Naive thymus-derived CD4-positive, alpha-beta T cell (primary cell): Measurements from ENCODE around the gene TMA7. TPM values are rescaled to one million over a fixed set of nuclear protein-coding genes. Genes with fewer than 3 reads are reported as not detected.
A peak's percentile ranks its signal among the peaks of the same experiment; 100 is the strongest.

Experiments used
- ATAC-seq: fragments of 150-1000 bp; cut with Tn5 transposase; 2 replicates; pipeline ENCODE4 v1.10.0; 2021; ENCODE audit warnings: mild to moderate bottlenecking, moderate library complexity
- CTCF ChIA-PET: fragments of 350-600 bp; sonication (Branson Sonifier 250); formaldehyde crosslinking; loops from one replicate; lab custom pipeline; 2021; ENCODE audit warnings: antibody characterized with exemption; lab: Charles Lee
- POLR2A ChIA-PET: fragments of 350-600 bp; sonication (Branson Sonifier 250); formaldehyde crosslinking; loops from one replicate; lab custom pipeline; 2021; ENCODE audit warnings: antibody characterized with exemption, inconsistent platforms; lab: Charles Lee
- DNase-seq, 9 donors: peaks; one replicate each; pipeline versions ENCODE4 v3.0.0 to v3.0.0-alpha.2; 2020 to 2022; ENCODE audit warnings: mixed read lengths in 1 of 9
- H3K27ac ChIP-seq: one replicate; pipeline ENCODE4 v1.7.0; 2013; ENCODE audit warnings: mild to moderate bottlenecking, low read depth, low read length, moderate library complexity
- H3K27me3 ChIP-seq, 2 donors: one replicate each; pipeline ENCODE4 v1.7.0; 2013; ENCODE audit warnings: low read length in 2 of 2, mild to moderate bottlenecking in 2 of 2, moderate library complexity in 2 of 2; ENCODE audit not compliant: control insufficient read depth in 2 of 2, insufficient read depth in 2 of 2
- H3K36me3 ChIP-seq, 3 experiments: 1 replicate in 2 of 3; 2 replicates in 1 of 3; pipeline ENCODE4 v1.7.0; 2013; ENCODE audit warnings: low read length in 3 of 3, mild to moderate bottlenecking in 3 of 3, moderate library complexity in 1 of 3; ENCODE audit not compliant: insufficient read depth in 3 of 3, control insufficient read depth in 2 of 3
- H3K4me1 ChIP-seq, 2 donors: one replicate each; pipeline ENCODE4 v1.7.0; 2013; ENCODE audit warnings: low read length in 2 of 2, mild to moderate bottlenecking in 2 of 2, moderate library complexity in 1 of 2; ENCODE audit not compliant: control insufficient read depth in 2 of 2, insufficient read depth in 2 of 2
- H3K4me3 ChIP-seq: 2 replicates; pipeline ENCODE4 v1.7.0; 2013; ENCODE audit warnings: mild to moderate bottlenecking, low read length
- H3K9me3 ChIP-seq, 3 experiments: 1 replicate in 2 of 3; 2 replicates in 1 of 3; pipeline ENCODE4 v1.7.0; 2013; ENCODE audit warnings: low read length in 3 of 3; ENCODE audit not compliant: control insufficient read depth in 2 of 3
- H3K27ac Mint-ChIP-seq, 9 donors: one replicate each; pipeline ENCODE4 v1.8.0; 2020 to 2022; ENCODE audit warnings: mixed read lengths in 9 of 9, mild to moderate bottlenecking in 8 of 9, moderate library complexity in 5 of 9, inconsistent platforms in 2 of 9
- H3K27me3 Mint-ChIP-seq, 5 donors: one replicate each; pipeline ENCODE4 v1.8.0; 2021 to 2022; ENCODE audit warnings: mixed read lengths in 5 of 5, mild to moderate bottlenecking in 1 of 5
- H3K36me3 Mint-ChIP-seq, 5 donors: one replicate each; pipeline ENCODE4 v1.8.0; 2020 to 2022; ENCODE audit warnings: mixed read lengths in 5 of 5, mild to moderate bottlenecking in 3 of 5, inconsistent platforms in 1 of 5
- H3K4me1 Mint-ChIP-seq, 7 donors: one replicate each; pipeline ENCODE4 v1.8.0; 2020 to 2022; ENCODE audit warnings: mixed read lengths in 7 of 7, mild to moderate bottlenecking in 3 of 7, inconsistent platforms in 1 of 7
- H3K4me3 Mint-ChIP-seq, 10 donors: one replicate each; pipeline ENCODE4 v1.8.0; 2020 to 2022; ENCODE audit warnings: mild to moderate bottlenecking in 10 of 10, mixed read lengths in 10 of 10, moderate library complexity in 6 of 10, inconsistent platforms in 2 of 10
- H3K9me3 Mint-ChIP-seq, 11 donors: one replicate each; pipeline ENCODE4 v1.8.0; 2020 to 2022; ENCODE audit warnings: mixed read lengths in 11 of 11, mild to moderate bottlenecking in 4 of 11, inconsistent platforms in 1 of 11, moderate library complexity in 1 of 11
- intact Hi-C, 2 donors: fragments of 100-400 bp; cut with micrococcal nuclease; formaldehyde crosslinking; loops; one replicate each; pipeline ENCODE4 v1.15.1; 2023
- polyA plus RNA-seq, 2 donors: library from polyadenylated mRNA; unstranded; fragments of 300-500 nt; fragmentation: Illumina TruSeq; gene quantifications; one replicate each; pipeline ENCODE4 v1.2.3, GENCODE V29; 2021
- total RNA-seq, 6 experiments: library from RNA in 5 of 6; stranded (reverse) in 5 of 6; gene quantifications; 1 replicate in 5 of 6; 2 replicates in 1 of 6; pipeline ENCODE4 v1.2.3 and lab custom pipeline; 2021 to 2026

TMA7 gene
- total and polyA plus RNA-seq, 7 experiments from 2014 or later, result 193 to 752 (median 269) TPM

DNA sequence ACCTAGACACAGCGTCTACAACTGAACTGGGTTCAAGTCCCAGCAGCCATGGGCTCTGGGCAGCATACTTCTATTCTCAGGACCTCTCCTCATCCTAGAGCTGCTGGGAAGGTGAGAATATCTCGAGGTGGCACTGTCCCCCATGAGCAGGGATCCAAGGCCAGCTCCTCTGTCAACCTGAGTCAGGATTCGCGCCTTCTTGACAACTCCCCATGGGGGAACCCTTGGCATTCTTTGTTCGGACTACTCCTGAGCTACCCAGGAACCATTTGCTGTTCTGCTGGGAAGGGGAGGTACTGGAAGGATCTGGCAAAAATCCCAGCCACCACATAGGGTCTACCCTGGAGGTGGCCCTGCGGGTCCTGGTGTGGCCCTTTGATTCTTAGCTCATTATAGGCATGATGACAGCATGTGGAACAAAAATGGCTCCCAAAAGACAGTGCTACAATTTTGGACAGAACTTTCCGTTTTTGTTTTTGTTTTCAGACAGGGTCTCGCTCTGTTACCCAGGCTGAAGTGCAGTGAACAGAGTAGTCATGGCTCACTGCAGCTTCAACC is 32.4 kb upstream of the TMA7 start:
- Mint-ChIP-seq H3K27me3 (no peaks in the 10 kb centered on the region), H3K36me3 (no peaks in the 10 kb centered on the region), H3K9me3 (no peaks in the 10 kb centered on the region), H3K4me1 (no peaks in the 10 kb centered on the region), H3K27ac (no peak overlapping the region), H3K4me3 (no peak overlapping the region)
- intact Hi-C loops, result no loop called here
- DNase-seq (peak in 1 of 9 donors; percentile 12), ATAC-seq (no peak)
- Histone ChIP-seq H3K4me3 (no peak overlapping the region), H3K9me3 (no peaks in the 10 kb centered on the region), H3K4me1 (no peaks in the 10 kb centered on the region), H3K36me3 (no peaks in the 10 kb centered on the region), H3K27ac (no peak overlapping the region), H3K27me3 (no peaks in the 10 kb centered on the region)
- ChIA-PET CTCF (interaction anchor here (1.3 to 2.4 kb wide), 3 partner anchors 29 to 151 kb away, joined by 3 to 12 read pairs (median 7); partner anchors contain the start of genes CCDC51 and TMA7), POLR2A (interaction anchor here (1.1 kb wide), 1 partner anchor 59 kb away, joined by 3 read pairs; a partner anchor contains a TSS)

DNA sequence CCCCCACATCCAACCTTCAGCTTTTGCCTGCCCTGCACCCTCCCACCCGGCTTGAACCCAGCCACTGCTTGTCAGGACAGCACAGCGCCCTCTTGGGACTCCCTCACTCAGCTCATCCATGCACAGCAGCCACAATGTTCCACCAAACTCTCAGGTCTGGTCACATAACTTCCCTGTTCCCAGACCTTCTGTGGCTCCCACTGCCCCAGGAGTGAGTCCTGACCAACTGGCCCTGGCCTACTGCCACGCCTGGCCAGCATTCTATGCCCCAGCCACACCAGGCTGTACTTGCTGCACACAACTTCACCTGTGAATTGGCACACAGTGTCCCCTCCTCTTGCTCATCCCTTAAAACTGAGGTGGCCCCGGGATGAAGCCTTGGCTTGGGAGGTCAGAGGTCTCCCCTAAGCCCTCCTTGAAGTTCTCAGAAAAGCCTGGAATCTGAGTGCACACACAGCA is 31.2 kb upstream of the TMA7 start:
- no peaks in the 10 kb centered on the region for H3K36me3 Mint-ChIP-seq
- no peak for DNase-seq

DNA sequence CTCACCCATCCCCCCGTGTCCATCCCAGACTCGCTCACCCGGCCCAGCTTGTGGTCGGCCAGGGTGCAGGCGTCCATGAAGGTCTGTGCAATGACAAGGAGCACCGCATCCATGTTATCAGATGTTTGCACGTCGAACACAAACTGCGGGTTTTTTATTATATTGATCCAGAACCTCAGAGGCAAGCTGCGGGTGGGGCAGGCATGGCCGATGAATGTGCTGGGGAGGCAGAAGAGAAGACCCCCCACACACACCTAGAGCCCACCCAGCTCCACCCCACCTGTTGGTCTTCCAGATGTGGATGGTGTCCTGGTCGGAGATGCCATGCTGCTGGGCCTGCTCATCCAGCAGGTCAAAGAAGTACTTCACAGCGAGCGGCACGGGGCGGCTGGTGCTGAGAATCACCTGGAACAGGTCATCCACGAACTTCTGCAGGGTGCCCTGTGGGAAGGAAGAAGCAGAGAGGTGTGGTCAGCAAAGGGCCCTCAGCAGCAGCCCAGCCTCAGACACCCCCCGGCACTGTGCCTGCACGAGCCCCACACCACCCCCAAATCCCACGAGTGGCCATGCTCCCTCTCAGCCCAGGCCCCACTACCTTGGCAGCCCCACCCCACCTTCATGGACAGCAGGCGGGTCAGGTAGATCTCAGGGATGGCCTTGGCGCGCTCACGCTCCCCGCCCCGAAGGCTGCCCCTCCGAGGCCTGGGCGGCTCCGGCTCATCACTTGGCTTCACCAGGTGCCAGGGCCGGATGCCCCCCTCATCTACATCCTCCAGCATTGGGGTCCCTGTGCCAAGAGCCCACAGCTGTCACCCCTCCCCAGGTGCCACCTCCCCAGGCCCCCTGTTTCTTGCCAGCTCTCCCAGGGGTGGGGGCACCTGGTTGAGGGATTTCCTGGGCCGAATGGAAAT is 30.5 kb upstream of the TMA7 start:
- POLR2A ChIA-PET, result no interaction called here
- no peaks in the 10 kb centered on the region for H3K4me1 Mint-ChIP-seq
- no peak overlapping the region for H3K27ac Mint-ChIP-seq
- CTCF ChIA-PET, result no interaction called here
- H3K27me3 ChIP-seq, result no peaks in the 10 kb centered on the region
- peaks cover 0 to 2% (median 0%) of the 10 kb centered on the region in 11 donors for H3K9me3 Mint-ChIP-seq
- H3K4me1 ChIP-seq, result no peaks in the 10 kb centered on the region
- H3K4me3 ChIP-seq, result no peak overlapping the region
- H3K4me3 Mint-ChIP-seq, result no peak overlapping the region
- H3K36me3 ChIP-seq, result no peaks in the 10 kb centered on the region
- ATAC-seq (no peak), DNase-seq (peak in 1 of 9 donors; percentile 3)
- no peaks in the 10 kb centered on the region for H3K36me3 Mint-ChIP-seq
- intact Hi-C loops, result no loop called here
- H3K9me3 ChIP-seq, result no peaks in the 10 kb centered on the region
- H3K27me3 Mint-ChIP-seq, result no peaks in the 10 kb centered on the region
- no peak overlapping the region for H3K27ac ChIP-seq

More for the DNA sequence above, 31.2 kb upstream of the TMA7 start:
- H3K27ac Mint-ChIP-seq, result no peak overlapping the region
- H3K4me1 ChIP-seq, result no peaks in the 10 kb centered on the region
- no peaks in the 10 kb centered on the region for H3K9me3 Mint-ChIP-seq
- no peak overlapping the region for H3K27ac ChIP-seq
- ATAC-seq, result no peak
- no peak overlapping the region for H3K4me3 Mint-ChIP-seq
- H3K4me3 ChIP-seq, result no peak overlapping the region
- ChIA-PET POLR2A (no interaction called here), CTCF (interaction anchor here (1.3 to 2.4 kb wide), 3 partner anchors 27 to 149 kb away, joined by 3 to 12 read pairs (median 7); partner anchors contain the start of genes CCDC51 and TMA7)
- H3K4me1 Mint-ChIP-seq, result no peaks in the 10 kb centered on the region
- H3K27me3 ChIP-seq, result no peaks in the 10 kb centered on the region
- intact Hi-C loops, result no loop called here
- H3K36me3 ChIP-seq, result no peaks in the 10 kb centered on the region
- no peaks in the 10 kb centered on the region for H3K27me3 Mint-ChIP-seq
- no peaks in the 10 kb centered on the region for H3K9me3 ChIP-seq

DNA sequence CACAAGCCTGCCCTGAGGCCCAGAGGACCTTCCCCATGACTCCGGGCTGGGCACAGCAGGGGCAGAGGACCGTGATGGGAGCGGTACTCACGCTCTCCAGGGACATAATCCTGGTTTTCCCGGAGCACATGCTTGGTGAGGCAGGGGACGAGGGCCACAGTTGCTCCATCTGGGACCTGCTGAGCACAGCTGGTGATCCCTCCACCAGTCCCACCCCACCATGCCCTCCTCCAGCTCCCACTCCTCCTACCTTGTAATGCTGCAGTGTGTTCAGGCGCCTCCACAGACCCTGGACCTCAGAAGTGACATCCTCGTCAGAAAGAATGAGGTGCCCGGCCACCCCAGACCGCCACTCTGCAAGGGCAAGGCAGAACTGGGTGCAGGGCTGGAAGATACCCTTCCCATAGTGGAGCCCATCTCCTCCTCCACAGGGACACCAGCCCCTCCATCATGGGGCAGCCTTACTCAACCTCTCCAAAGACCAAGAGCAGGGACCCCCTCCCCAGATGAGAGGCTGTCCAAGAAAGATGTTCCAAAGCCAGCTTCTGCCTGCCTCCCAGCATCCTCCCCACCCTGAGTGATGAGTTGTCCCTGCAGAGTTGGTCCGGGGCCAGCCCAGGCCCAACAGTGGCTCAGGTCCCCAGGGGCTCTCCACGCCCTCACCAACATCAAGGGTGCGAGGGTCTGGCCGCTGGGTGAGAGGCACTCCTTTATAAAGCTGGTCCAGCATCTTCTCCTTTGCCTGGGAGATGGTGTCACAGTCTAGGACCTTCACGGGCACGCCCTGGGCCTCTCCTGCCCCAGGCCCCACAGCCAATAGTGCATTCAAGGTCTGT is 29.6 kb upstream of the TMA7 start:
- Mint-ChIP-seq H3K27me3 (no peaks in the 10 kb centered on the region), H3K27ac (no peak overlapping the region), H3K9me3 (peaks cover 0 to 2% (median 0%) of the 10 kb centered on the region in 11 donors), H3K36me3 (no peaks in the 10 kb centered on the region), H3K4me3 (no peak overlapping the region), H3K4me1 (no peaks in the 10 kb centered on the region)
- ATAC-seq, result no peak
- CTCF ChIA-PET, result no interaction called here
- Histone ChIP-seq H3K27me3 (no peaks in the 10 kb centered on the region), H3K27ac (no peak overlapping the region), H3K4me3 (no peak overlapping the region), H3K36me3 (no peaks in the 10 kb centered on the region), H3K4me1 (no peaks in the 10 kb centered on the region), H3K9me3 (no peaks in the 10 kb centered on the region)
- POLR2A ChIA-PET, result no interaction called here
- intact Hi-C loops, result no loop called here
- DNase-seq, result peak in 1 of 9 donors; percentile 4

DNA sequence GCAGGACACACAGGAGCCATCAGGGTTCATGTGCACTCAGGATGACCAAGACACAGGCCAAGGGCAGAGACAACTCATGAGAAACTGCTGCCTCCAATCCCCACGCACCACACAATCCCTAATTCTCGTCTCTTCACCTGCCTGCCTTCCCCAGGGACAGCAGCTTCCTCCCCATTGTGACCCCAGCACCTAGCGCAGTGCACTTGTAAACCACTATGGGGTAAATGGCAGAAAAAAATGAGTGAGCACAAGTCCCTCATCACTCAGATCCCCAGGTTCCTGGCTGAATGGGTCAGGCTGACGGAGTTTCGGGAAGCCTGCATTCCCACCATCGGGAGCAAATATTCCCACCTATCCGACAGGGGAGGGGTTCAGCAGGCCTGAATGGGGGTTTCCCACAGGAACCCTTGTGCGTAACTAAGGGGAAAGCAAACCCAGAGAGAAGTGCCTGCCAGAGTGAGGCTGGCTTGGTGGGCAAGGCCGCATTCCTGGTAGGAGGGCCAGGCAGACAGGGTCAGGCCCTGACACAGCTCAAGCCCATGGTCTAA is 28.9 kb upstream of the TMA7 start:
- Histone ChIP-seq H3K9me3 (no peaks in the 10 kb centered on the region), H3K4me3 (no peak overlapping the region), H3K36me3 (no peaks in the 10 kb centered on the region), H3K27me3 (no peaks in the 10 kb centered on the region), H3K4me1 (no peaks in the 10 kb centered on the region), H3K27ac (no peak overlapping the region)
- H3K27ac Mint-ChIP-seq, result no peak overlapping the region
- intact Hi-C loops, result no loop called here
- ATAC-seq (no peak), DNase-seq (no peak)
- no peaks in the 10 kb centered on the region for H3K27me3 Mint-ChIP-seq
- peaks cover 0 to 2% (median 0%) of the 10 kb centered on the region in 11 donors for H3K9me3 Mint-ChIP-seq
- ChIA-PET POLR2A (no interaction called here), CTCF (no interaction called here)
- H3K4me3 Mint-ChIP-seq, result no peak overlapping the region
- no peaks in the 10 kb centered on the region for H3K4me1 Mint-ChIP-seq
- no peaks in the 10 kb centered on the region for H3K36me3 Mint-ChIP-seq

DNA sequence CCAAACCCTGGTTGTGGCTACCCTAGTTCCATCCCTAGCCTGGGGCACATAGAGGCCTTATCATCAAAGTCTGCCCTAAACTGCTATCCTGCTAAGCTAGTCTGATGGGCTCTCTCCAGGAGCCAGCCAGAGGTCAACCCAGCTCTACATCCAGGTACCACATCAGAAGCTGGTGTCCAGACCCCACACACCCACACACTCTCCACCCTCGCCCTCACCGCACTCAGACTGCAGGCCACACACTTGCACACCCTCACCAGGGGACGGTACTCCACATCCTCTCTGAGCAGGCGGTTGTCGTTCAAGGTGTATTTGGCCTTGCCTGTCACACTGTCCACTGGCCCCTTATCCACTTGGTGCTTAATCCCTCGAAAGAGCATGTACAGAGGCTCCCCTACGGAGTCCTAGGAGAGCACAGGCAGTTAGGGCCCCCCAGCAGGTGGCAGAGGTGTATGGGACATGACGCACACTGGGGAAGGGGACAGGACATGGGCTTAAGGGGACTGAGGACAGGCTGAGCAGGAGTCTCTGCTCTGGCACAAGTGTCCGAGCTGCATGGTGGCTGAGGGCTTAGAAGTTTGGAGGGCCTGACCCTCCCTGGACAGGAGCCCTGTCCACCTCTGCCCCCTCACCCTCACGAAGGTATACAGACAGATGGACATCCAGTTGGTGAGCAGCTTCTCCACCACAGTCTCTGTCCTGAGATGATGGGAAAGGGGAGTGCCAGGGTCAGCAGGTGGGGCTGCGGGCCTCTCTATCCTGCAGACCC is 28.3 kb upstream of the TMA7 start:
- Histone ChIP-seq H3K36me3 (no peaks in the 10 kb centered on the region), H3K4me1 (no peaks in the 10 kb centered on the region), H3K27ac (no peak overlapping the region), H3K9me3 (no peaks in the 10 kb centered on the region), H3K27me3 (no peaks in the 10 kb centered on the region), H3K4me3 (no peak overlapping the region)
- ATAC-seq (no peak), DNase-seq (no peak)
- H3K27me3 Mint-ChIP-seq, result no peaks in the 10 kb centered on the region
- intact Hi-C loops, result no loop called here
- H3K36me3 Mint-ChIP-seq, result no peaks in the 10 kb centered on the region
- no peaks in the 10 kb centered on the region for H3K4me1 Mint-ChIP-seq
- H3K9me3 Mint-ChIP-seq, result peaks cover 0 to 2% (median 0%) of the 10 kb centered on the region in 11 donors
- ChIA-PET CTCF (interaction anchor here (0.9 to 1.1 kb wide), 2 partner anchors 11 to 24 kb away, joined by 3 read pairs; no protein-coding TSS in a partner anchor), POLR2A (no interaction called here)
- H3K4me3 Mint-ChIP-seq, result no peak overlapping the region
- no peak overlapping the region for H3K27ac Mint-ChIP-seq
